Measurements from ENCODE around the gene NCKIPSD. TPM values are rescaled to one million over a fixed set of nuclear protein-coding genes. Genes with fewer than 3 reads are reported as not detected.

Gene NCKIPSD
- polyA plus RNA-seq, 3 donors: 4.2 to 14.8 (median 4.3) TPM

DNA sequence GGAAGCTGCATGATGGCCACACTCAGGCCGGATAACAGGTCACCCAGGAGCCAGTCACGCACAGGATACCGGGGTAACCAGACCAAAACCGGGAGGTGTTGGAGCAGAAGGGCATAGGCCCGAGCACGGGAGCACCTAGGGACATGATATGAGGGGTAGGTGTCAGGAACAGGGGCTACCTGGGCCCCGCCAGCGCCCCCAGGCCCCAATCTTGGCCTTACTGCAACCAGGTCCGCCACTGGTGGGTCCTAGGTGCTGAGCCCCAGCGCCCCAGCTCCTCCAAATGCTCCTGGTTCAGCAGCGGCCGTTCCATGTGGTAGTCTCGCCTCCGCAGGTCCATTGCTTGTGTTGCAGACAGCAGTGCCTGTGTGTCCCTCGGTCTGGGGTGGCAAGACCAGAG lies 52.5 kb downstream of the NCKIPSD start:
- Mint-ChIP-seq H3K27ac (no peak overlapping the region), H3K36me3 (peaks cover 40 to 53% of the 10 kb centered on the region in 2 donors), H3K4me3 (peak overlapping the region in 1 of 2 donors; percentile 30), H3K4me1 (peaks cover 23% of the 10 kb centered on the region), H3K27me3 (ENCODE audit: low read depth in 3 of 3) (peaks cover 0 to 1% (median 0%) of the 10 kb centered on the region in 3 donors), H3K9me3 (no peaks in the 10 kb centered on the region)
- no peaks in the 10 kb centered on the region for H3K9me3 ChIP-seq (replicated peaks in 1 of 2; ENCODE audit: control insufficient read depth in 1 of 2, insufficient read depth in 1 of 2, low read length in 2 of 2)
- peaks cover 19% of the 10 kb centered on the region for H3K79me2 ChIP-seq (ENCODE audit: insufficient read depth, low read length)
- 98% methylated on average over 12 of the region's 15 CpGs for WGBS (ENCODE audit: insufficient coverage)
- H3K27me3 ChIP-seq (ENCODE audit: control insufficient read depth in 2 of 2, insufficient read depth in 2 of 2, low read length in 2 of 2): no peaks in the 10 kb centered on the region
- H3K4me2 ChIP-seq (replicated peaks; ENCODE audit: extremely low read depth, low read length, poor library complexity, severe bottlenecking): no peak overlapping the region
- H4K20me1 ChIP-seq (ENCODE audit: insufficient read depth, low read length): peaks cover 16% of the 10 kb centered on the region
- no peak overlapping the region for H3K27ac ChIP-seq (ENCODE audit: low read depth in 1 of 2, low read length in 2 of 2)
- no peak overlapping the region for H2AFZ ChIP-seq (ENCODE audit: insufficient read depth, low read depth, low read length, poor library complexity, severe bottlenecking)
- H3K9ac ChIP-seq (ENCODE audit: insufficient read depth, low read length, poor library complexity, severe bottlenecking): no peak overlapping the region
- DNase-seq: no peak
- no peak overlapping the region for H3K4me3 ChIP-seq (replicated peaks in 1 of 3; ENCODE audit: low read depth in 2 of 3, low read length in 3 of 3)
- peaks cover 48 to 54% of the 10 kb centered on the region in 2 donors for H3K36me3 ChIP-seq (replicated peaks in 1 of 2; ENCODE audit: control insufficient read depth in 1 of 2, insufficient read depth in 2 of 2, low read length in 2 of 2)
- intact Hi-C loops (cut with micrococcal nuclease): loop anchor here (10.0 kb wide), 1 partner anchor 168 kb away; a partner anchor contains a TSS
- TF ChIP-seq, protein P1, sequence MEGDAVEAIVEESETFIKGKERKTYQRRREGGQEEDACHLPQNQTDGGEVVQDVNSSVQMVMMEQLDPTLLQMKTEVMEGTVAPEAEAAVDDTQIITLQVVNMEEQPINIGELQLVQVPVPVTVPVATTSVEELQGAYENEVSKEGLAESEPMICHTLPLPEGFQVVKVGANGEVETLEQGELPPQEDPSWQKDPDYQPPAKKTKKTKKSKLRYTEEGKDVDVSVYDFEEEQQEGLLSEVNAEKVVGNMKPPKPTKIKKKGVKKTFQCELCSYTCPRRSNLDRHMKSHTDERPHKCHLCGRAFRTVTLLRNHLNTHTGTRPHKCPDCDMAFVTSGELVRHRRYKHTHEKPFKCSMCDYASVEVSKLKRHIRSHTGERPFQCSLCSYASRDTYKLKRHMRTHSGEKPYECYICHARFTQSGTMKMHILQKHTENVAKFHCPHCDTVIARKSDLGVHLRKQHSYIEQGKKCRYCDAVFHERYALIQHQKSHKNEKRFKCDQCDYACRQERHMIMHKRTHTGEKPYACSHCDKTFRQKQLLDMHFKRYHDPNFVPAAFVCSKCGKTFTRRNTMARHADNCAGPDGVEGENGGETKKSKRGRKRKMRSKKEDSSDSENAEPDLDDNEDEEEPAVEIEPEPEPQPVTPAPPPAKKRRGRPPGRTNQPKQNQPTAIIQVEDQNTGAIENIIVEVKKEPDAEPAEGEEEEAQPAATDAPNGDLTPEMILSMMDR (IDR thresholded peaks at IDR 0.05): no peak
- H3K4me1 ChIP-seq (ENCODE audit: control insufficient read depth in 1 of 2, insufficient read depth in 2 of 2, low read length in 2 of 2): peaks cover 21 to 32% of the 10 kb centered on the region in 2 donors

DNA sequence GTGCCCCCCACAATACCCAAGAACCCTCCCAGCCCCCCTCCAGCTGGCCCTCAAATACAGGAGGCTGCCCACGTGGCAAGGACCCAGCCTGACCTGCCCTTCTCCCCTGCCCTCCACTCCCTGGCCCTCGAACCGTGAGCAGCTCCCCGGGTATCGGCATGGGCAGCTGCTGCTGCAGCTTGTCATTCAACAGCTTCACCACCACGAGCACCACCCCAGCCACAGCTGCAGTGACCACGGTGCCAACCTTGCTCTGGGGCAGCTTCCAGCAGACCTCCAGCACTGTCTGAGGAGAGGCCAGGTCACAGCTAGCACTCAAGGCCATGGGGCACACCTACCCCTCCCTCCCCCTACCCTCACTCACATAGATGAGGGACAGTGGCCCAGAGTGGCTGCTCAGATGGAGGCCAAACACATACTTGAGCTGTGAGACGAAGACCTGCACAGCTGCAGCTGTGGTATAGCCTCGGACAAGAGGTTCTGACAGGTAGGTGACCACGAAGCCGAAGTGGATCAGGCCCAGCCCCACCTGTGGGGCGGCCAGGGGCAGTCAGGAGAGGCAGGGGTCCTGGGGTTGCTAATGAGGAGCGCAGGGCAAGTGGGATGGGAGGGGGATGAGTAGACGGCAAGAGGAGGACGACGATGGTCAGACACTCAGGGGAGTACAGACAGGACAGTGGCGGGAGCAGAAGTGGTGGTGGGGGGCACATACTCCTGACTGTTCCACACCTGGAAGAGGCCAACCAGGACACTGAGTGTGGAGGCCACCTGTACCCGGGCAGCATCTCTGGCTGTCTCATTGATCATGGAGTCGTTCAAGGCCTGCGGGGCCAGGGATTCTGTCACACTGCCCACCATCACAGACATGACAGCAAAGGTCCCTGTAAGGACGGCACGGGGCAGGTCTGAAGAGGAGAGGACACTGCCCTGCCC lies 53.9 kb downstream of the NCKIPSD start:
- Mint-ChIP-seq H3K9me3 (peaks cover 0 to 1% (median 0%) of the 10 kb centered on the region in 7 donors), H3K27ac (peak overlapping the region in 1 of 7 donors; percentile 12), H3K27me3 (ENCODE audit: low read depth in 3 of 3) (peaks cover 0 to 4% (median 1%) of the 10 kb centered on the region in 3 donors), H3K4me3 (no peak overlapping the region), H3K36me3 (peaks cover 53 to 67% of the 10 kb centered on the region in 2 donors), H3K4me1 (peaks cover 23% of the 10 kb centered on the region)
- H3K27me3 ChIP-seq (ENCODE audit: control insufficient read depth in 2 of 2, insufficient read depth in 2 of 2, low read length in 2 of 2): no peaks in the 10 kb centered on the region
- TF ChIP-seq, protein P1 (IDR thresholded peaks at IDR 0.05): no peak
- H3K79me2 ChIP-seq (ENCODE audit: insufficient read depth, low read length): peaks cover 19% of the 10 kb centered on the region
- peaks cover 16% of the 10 kb centered on the region for H4K20me1 ChIP-seq (ENCODE audit: insufficient read depth, low read length)
- H3K9me3 ChIP-seq (replicated peaks in 1 of 2; ENCODE audit: control insufficient read depth in 1 of 2, insufficient read depth in 1 of 2, low read length in 2 of 2): no peaks in the 10 kb centered on the region
- H3K4me1 ChIP-seq (ENCODE audit: control insufficient read depth in 1 of 2, insufficient read depth in 2 of 2, low read length in 2 of 2): peaks cover 21 to 32% of the 10 kb centered on the region in 2 donors
- no peak overlapping the region for H3K27ac ChIP-seq (ENCODE audit: low read depth in 1 of 2, low read length in 2 of 2)
- intact Hi-C loops (cut with micrococcal nuclease): loop anchor here (10.0 kb wide), 1 partner anchor 167 kb away; a partner anchor contains a TSS
- 96% methylated on average over 21 of the region's 22 CpGs for WGBS (ENCODE audit: insufficient coverage)
- H3K4me2 ChIP-seq (replicated peaks; ENCODE audit: extremely low read depth, low read length, poor library complexity, severe bottlenecking): no peak overlapping the region
- DNase-seq: no peak
- H3K9ac ChIP-seq (ENCODE audit: insufficient read depth, low read length, poor library complexity, severe bottlenecking): no peak overlapping the region
- H3K4me3 ChIP-seq (replicated peaks in 1 of 3; ENCODE audit: low read depth in 2 of 3, low read length in 3 of 3): no peak overlapping the region
- no peak overlapping the region for H2AFZ ChIP-seq (ENCODE audit: insufficient read depth, low read depth, low read length, poor library complexity, severe bottlenecking)
- peaks cover 63 to 69% of the 10 kb centered on the region in 2 donors for H3K36me3 ChIP-seq (replicated peaks in 1 of 2; ENCODE audit: control insufficient read depth in 1 of 2, insufficient read depth in 2 of 2, low read length in 2 of 2)

Data from CD14-positive monocyte (primary cell).